Adrenal gland (tissue), 12 donors: ENCODE measurements around the gene ROR2. TPM values are rescaled to one million over a fixed set of nuclear protein-coding genes. Genes with fewer than 3 reads are reported as not detected.
"Not testable (repeated sequence)": the region's sequence is repeated elsewhere in the genome, so short reads cannot be mapped to it uniquely, and the experiment has no call there.

Experiments
- DNase-seq, 7 donors: peaks; one replicate each; pipeline ENCODE4 v3.0.0-alpha.2; 2019 to 2020
- H3K27ac ChIP-seq, 5 donors: fragments of 200-600 bp; sonication (generic) in 4 of 5; 1 replicate in 3 of 5; 2 replicates in 2 of 5; pipeline versions ENCODE4 v1.5.1 to v1.8.0; 2016 to 2020; ENCODE audit warnings: mild to moderate bottlenecking in 1 of 5
- H3K27me3 ChIP-seq: fragments of 200-600 bp; 2 replicates; pipeline ENCODE4 v1.8.0; 2021
- H3K36me3 ChIP-seq, 2 donors: fragments of 200-600 bp; replicated peaks in 1 of 2; 1 replicate in 1 of 2; 2 replicates in 1 of 2; pipeline versions ENCODE4 v1.5.1 to v1.8.0; 2018 to 2022
- H3K4me1 ChIP-seq, 2 donors: fragments of 200-600 bp; replicated peaks in 1 of 2; 1 replicate in 1 of 2; 2 replicates in 1 of 2; pipeline versions ENCODE4 v1.5.1 to v1.8.0; 2018 to 2021
- H3K4me3 ChIP-seq, 4 donors: fragments of 200-600 bp; sonication (generic) in 3 of 4; one replicate each; pipeline ENCODE4 v1.5.1; 2016 to 2018
- H3K9me3 ChIP-seq, 3 donors: fragments of 200-600 bp; sonication (generic) in 1 of 3; replicated peaks in 1 of 3; 1 replicate in 2 of 3; 2 replicates in 1 of 3; pipeline versions ENCODE4 v1.5.1 to v1.8.0; 2016 to 2021
- POLR2A ChIP-seq, 2 donors: fragments of 450-650 bp; IDR thresholded peaks; one replicate each; pipeline ENCODE4 v1.6.1; 2017; ENCODE audit warnings: antibody characterized with exemption in 2 of 2, mild to moderate bottlenecking in 2 of 2, moderate library complexity in 1 of 2
- WGBS, 4 donors: extraction: QIAGEN DNeasy Blood & Tissue Kit in 2 of 4; methylation state at CpG; one replicate each; pipeline versions ENCODE4 v1.1.5 to v1.1.7; 2013 to 2017; 5-methylcytosine and 5-hydroxymethylcytosine counted together
- intact Hi-C, 2 donors: fragments of 100-400 bp; cut with DNase I; formaldehyde crosslinking; loops; one replicate each; pipeline versions ENCODE4 v1.14.1 to v1.15.0; 2022 to 2023
- polyA plus RNA-seq, 3 donors: library from polyadenylated mRNA; stranded (reverse); fragments of 200-250 nt in 2 of 3; fragments of 350-450 nt in 1 of 3; fragmentation: Illumina TruSeq in 1 of 3; extraction: RNeasy Lipid Tissue Mini Kit (QIAGEN cat#74804) in 1 of 3; gene quantifications; one replicate each; pipeline ENCODE4 v1.2.3, GENCODE V29; 2013 to 2014
- total RNA-seq, 9 donors: library from RNA; depleted of rRNA in 4 of 9; stranded (reverse); fragments of >200 nt in 4 of 9; fragments of 120-200 nt in 1 of 9; fragmentation: NEBNext Ultra II Directional in 1 of 9; extraction: Animal tissue kit (Norgen Biotek cat#: 25700) in 1 of 9; gene quantifications; one replicate each; pipeline versions ENCODE4 v1.1.0 to v1.2.4, GENCODE V29; 2013 to 2023
- TF ChIP-seq, protein P1 (sequence below), 6 experiments: fragments of 450-650 bp in 4 of 6; fragments of 200-600 bp in 2 of 6; sonication (generic) in 1 of 6; IDR thresholded peaks; 1 replicate in 5 of 6; 2 replicates in 1 of 6; pipeline versions ENCODE4 v1.5.1 to v1.8.0; 2016 to 2021; ENCODE audit warnings: antibody characterized with exemption in 6 of 6, mild to moderate bottlenecking in 2 of 6, moderate library complexity in 1 of 6
- donor health status: healthy with polysubstance abuse.
- donor health status: Bipolar disorder and iron deficiency.
- donor health status: DM: yes; HTN: yes; CAD: no.
- donor health status: DM: no; HTN: no; CAD: no.
- donor health status: DM: no; HTN: no; CAD: no.
- donor health status: DM: yes; HTN: yes; CAD: no.

ROR2 gene
- total and polyA plus RNA-seq, 12 donors = 3.9 to 23.9 (median 11.4) TPM

DNA sequence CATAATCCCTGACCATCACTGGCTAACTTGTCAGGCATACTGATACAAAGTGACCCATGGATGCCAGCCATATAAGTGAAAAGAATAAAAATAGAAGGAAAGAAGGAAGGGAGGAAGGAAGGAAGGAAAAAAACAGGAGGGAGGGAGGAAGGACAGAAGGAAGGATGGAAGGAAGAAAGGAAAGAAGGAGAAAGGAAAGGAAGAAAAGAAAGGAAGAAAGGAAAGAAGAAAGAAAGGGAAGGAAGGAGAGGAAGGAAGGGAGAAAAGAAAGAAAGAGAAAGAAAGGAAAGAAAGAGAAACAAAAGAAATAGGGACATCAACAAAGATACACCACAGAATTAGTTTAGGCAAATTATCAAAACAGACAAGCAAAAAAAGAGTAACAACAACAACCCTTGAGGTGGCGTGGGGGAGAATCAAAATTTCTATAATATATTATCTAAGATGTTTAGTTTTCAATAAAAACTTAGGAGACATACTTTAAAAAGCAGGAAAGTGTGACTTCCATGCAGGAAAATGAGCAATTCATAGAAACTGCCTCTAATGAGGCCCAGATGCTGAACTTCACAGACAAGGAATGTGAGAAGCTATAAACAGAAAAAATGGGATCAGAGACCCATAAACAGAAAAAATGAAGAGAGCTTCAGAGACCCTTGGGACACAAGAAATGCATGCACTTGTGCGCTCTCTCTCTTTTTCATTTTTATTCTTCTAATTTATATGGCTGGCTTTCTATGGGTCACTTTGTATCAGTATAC is 430.3 kb downstream of the ROR2 start:
- no peaks in the 10 kb centered on the region for H3K9me3 ChIP-seq
- 86 to 95% (median 91%) methylated on average over 2 of the region's 2 CpGs for WGBS, 4 donors
- no peak overlapping the region for H3K27ac ChIP-seq
- TF ChIP-seq POLR2A (IDR thresholded peaks at IDR 0.05) = no peak
- TF ChIP-seq, protein P1, sequence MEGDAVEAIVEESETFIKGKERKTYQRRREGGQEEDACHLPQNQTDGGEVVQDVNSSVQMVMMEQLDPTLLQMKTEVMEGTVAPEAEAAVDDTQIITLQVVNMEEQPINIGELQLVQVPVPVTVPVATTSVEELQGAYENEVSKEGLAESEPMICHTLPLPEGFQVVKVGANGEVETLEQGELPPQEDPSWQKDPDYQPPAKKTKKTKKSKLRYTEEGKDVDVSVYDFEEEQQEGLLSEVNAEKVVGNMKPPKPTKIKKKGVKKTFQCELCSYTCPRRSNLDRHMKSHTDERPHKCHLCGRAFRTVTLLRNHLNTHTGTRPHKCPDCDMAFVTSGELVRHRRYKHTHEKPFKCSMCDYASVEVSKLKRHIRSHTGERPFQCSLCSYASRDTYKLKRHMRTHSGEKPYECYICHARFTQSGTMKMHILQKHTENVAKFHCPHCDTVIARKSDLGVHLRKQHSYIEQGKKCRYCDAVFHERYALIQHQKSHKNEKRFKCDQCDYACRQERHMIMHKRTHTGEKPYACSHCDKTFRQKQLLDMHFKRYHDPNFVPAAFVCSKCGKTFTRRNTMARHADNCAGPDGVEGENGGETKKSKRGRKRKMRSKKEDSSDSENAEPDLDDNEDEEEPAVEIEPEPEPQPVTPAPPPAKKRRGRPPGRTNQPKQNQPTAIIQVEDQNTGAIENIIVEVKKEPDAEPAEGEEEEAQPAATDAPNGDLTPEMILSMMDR (IDR thresholded peaks at IDR 0.05) = no peak
- no peaks in the 10 kb centered on the region for H3K27me3 ChIP-seq
- intact Hi-C loops = no loop called here
- no peaks in the 10 kb centered on the region for H3K4me1 ChIP-seq
- DNase-seq = no peak
- H3K4me3 ChIP-seq = no peak overlapping the region
- no peaks in the 10 kb centered on the region for H3K36me3 ChIP-seq

DNA sequence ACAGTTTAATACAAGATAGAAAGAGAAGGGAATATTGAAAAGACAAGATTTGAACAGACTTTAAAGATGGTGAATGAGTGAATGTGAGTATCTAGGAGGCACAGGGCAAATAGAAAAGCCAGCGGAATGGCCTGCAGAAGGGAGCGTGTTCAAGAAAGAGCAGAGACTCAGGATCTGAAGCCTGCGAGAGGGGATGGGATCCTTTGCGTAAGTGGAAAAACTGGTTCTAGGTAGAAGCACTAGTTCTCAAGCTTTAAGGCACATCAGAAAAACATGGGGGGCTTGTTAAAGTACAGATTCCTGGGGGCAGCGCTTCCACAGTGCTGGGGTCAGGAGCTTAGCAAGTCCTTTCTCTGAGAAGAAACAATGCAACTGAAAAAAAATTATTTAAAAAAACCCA is 431.6 kb downstream of the ROR2 start:
- H3K4me3 ChIP-seq = no peak overlapping the region
- DNase-seq = no peak
- no peaks in the 10 kb centered on the region for H3K4me1 ChIP-seq
- TF ChIP-seq, protein P1 (IDR thresholded peaks at IDR 0.05) = no peak
- TF ChIP-seq POLR2A (IDR thresholded peaks at IDR 0.05) = no peak
- no peak overlapping the region for H3K27ac ChIP-seq
- no peaks in the 10 kb centered on the region for H3K27me3 ChIP-seq
- WGBS, 4 donors = 87 to 97% (median 95%) methylated on average over 5 of the region's 5 CpGs
- no peaks in the 10 kb centered on the region for H3K36me3 ChIP-seq
- intact Hi-C loops = no loop called here
- no peaks in the 10 kb centered on the region for H3K9me3 ChIP-seq

DNA sequence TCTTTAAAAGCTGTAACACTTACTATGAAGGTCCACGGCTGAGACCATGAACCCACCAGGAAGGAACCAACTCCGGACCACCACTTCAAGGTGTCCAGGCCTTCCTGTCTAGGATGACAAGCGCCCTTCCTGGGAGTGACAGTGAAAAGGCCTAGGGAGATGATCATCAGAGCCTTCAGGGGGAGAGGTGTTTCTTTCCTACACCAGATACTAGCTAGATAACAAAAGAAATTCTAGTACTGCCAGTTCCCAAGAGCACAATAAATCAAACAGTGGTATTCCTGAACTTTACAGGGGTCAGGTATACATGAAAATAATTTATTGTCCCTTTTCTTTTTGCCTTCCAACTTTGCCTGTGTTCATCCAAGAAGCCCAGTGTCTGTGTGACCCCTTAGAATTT is 432.2 kb downstream of the ROR2 start:
- intact Hi-C loops = no loop called here
- 61 to 73% (median 66%) methylated on average over 3 of the region's 3 CpGs for WGBS, 4 donors
- H3K36me3 ChIP-seq = no peaks in the 10 kb centered on the region
- H3K4me1 ChIP-seq = no peaks in the 10 kb centered on the region
- TF ChIP-seq POLR2A (IDR thresholded peaks at IDR 0.05) = no peak
- TF ChIP-seq, protein P1 (IDR thresholded peaks at IDR 0.05) = no peak
- H3K4me3 ChIP-seq = no peak overlapping the region
- H3K27me3 ChIP-seq = no peaks in the 10 kb centered on the region
- no peaks in the 10 kb centered on the region for H3K9me3 ChIP-seq
- no peak overlapping the region for H3K27ac ChIP-seq
- DNase-seq = no peak

DNA sequence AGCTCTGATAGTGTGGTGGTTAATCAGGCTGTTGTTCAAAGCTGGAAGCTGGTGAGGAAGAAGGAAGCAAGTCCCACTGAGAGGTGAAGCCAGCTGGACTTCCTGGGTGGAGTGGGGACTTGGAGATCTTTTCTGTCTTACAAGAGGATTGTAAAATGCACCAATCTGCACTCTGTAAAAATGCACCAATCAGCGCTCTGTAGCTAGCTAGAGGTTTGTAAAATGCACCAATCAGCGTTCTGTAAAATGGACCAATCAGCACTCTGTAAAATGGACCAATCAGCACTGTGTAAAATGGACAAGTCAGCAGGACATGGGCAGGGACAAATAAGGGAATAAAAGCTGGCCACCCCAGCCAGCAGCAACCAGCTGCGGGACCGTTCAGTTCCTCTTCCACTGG is 432.7 kb downstream of the ROR2 start:
- DNase-seq, H3K27me3 ChIP-seq, H3K4me1 ChIP-seq, H3K9me3 ChIP-seq, intact Hi-C loops, H3K36me3 ChIP-seq, H3K4me3 ChIP-seq, H3K27ac ChIP-seq: not testable (repeated sequence)
- 66 to 77% (median 67%) methylated on average over 4 of the region's 4 CpGs for WGBS, 4 donors

DNA sequence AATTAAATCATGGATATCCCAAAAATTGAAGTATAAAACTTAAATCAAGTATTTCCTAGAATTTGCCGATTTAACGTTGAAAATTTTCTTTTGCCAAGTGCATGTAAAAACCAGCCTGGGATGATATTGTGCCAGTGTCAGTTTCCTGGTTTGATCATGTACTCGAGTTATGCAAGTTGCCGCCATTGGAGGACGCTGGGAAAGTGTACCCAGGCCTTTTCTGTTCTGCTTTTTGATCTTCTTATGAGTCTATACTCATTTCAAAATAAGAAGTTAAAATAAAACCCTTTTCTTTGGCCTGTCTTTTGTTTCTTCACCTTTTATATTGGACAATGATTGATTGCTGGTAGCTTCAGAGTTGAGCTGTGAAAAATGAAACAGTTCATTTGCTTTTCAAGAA is 433.3 kb downstream of the ROR2 start:
- 78 to 91% (median 86%) methylated on average over 5 of the region's 5 CpGs for WGBS, 4 donors
- no peaks in the 10 kb centered on the region for H3K27me3 ChIP-seq
- H3K27ac ChIP-seq = no peak overlapping the region
- TF ChIP-seq, protein P1 (IDR thresholded peaks at IDR 0.05) = no peak
- no peak for TF ChIP-seq POLR2A (IDR thresholded peaks at IDR 0.05)
- no peak overlapping the region for H3K4me3 ChIP-seq
- no peaks in the 10 kb centered on the region for H3K36me3 ChIP-seq
- peak in 2 of 7 donors; percentile 25 to 55 for DNase-seq
- no peaks in the 10 kb centered on the region for H3K9me3 ChIP-seq
- no peaks in the 10 kb centered on the region for H3K4me1 ChIP-seq
- intact Hi-C loops = no loop called here
